Endothelial cell of umbilical vein (primary cell): ENCODE results near the gene ZCWPW1. TPM values are rescaled to one million over a fixed set of nuclear protein-coding genes. Genes with fewer than 3 reads are reported as not detected.

ENCODE experiments used
- BruUV-seq: library from RNA; stranded (reverse); fragments of 400-500 nt; replicated peaks from 2 replicates; lab custom pipeline; 2021; lab: Mats Ljungman, UMichigan
- CTCF ChIA-PET: fragments of 300-600, 350-600 bp; sonication (Branson Sonifier 250); formaldehyde crosslinking; loops from one replicate; lab custom pipeline; 2021; ENCODE audit warnings: antibody characterized with exemption, inconsistent platforms; lab: Charles Lee
- POLR2A ChIA-PET: fragments of 300-600, 350-600 bp; sonication (Branson Sonifier 250); formaldehyde crosslinking; loops from one replicate; lab custom pipeline; 2021; ENCODE audit warnings: antibody characterized with exemption, inconsistent platforms; lab: Charles Lee
- DNase-seq: peaks from one replicate; pipeline ENCODE4 v3.0.0-alpha.2; 2011; ENCODE audit warnings: low read depth, low spot score
- FAIRE-seq: peaks from 2 replicates; lab custom pipeline; 2011; peaks lifted over from hg19 to GRCh38; lab: Jason Lieb, UNC
- H2AFZ ChIP-seq: 2 replicates; pipeline ENCODE4 v1.6.0; 2012; ENCODE audit warnings: low read depth, low read length, control low read depth, inconsistent platforms
- H3K27ac ChIP-seq: 2 replicates; pipeline ENCODE4 v1.5.1; 2011; ENCODE audit warnings: low read depth, mild to moderate bottlenecking, control low read depth, low read length, moderate library complexity; ENCODE audit not compliant: insufficient read depth
- H3K27me3 ChIP-seq, 2 experiments: 2 replicates each; pipeline versions ENCODE4 v1.6.0 to v1.6.1; 2011; ENCODE audit warnings: low read length in 2 of 2, mixed read lengths in 1 of 2; ENCODE audit not compliant: control insufficient read depth in 2 of 2, insufficient read depth in 2 of 2
- H3K36me3 ChIP-seq, 2 experiments: 2 replicates in 1 of 2; 3 replicates in 1 of 2; pipeline ENCODE4 v1.5.1; 2011; ENCODE audit warnings: low read length in 2 of 2, mild to moderate bottlenecking in 1 of 2, moderate library complexity in 1 of 2; ENCODE audit not compliant: control insufficient read depth in 2 of 2, insufficient read depth in 2 of 2; ENCODE audit errors: extremely low read depth in 1 of 2
- H3K4me1 ChIP-seq: 3 replicates; pipeline ENCODE4 v1.5.1; 2011; ENCODE audit warnings: mild to moderate bottlenecking, low read length; ENCODE audit not compliant: control insufficient read depth, insufficient read depth; ENCODE audit errors: extremely low read depth
- H3K4me2 ChIP-seq: 2 replicates; pipeline ENCODE4 v1.6.1; 2011; ENCODE audit warnings: low read length, control low read depth, mixed read lengths; ENCODE audit not compliant: insufficient read depth
- H3K4me3 ChIP-seq, 3 experiments: fragments of 200-600 bp in 1 of 3; sonication (generic), shearing (Covaris generic) in 1 of 3; replicated peaks in 1 of 3; 2 replicates each; pipeline ENCODE4 v1.5.1; 2011 to 2016; ENCODE audit warnings: control low read depth in 3 of 3, low read length in 3 of 3, mild to moderate bottlenecking in 2 of 3, inconsistent platforms in 1 of 3, low read depth in 1 of 3, moderate library complexity in 1 of 3; ENCODE audit not compliant: insufficient read depth in 1 of 3
- H3K79me2 ChIP-seq: 2 replicates; pipeline ENCODE4 v1.6.0; 2012; ENCODE audit warnings: low read length, inconsistent platforms; ENCODE audit not compliant: control insufficient read depth, insufficient read depth
- H3K9ac ChIP-seq: replicated peaks from 2 replicates; pipeline ENCODE3; 2011; ENCODE audit warnings: low read length, control low read depth; ENCODE audit not compliant: insufficient read depth; ENCODE audit errors: extremely low read depth
- H3K9me1 ChIP-seq: replicated peaks from 3 replicates; pipeline ENCODE4 v1.6.0; 2011; ENCODE audit warnings: mild to moderate bottlenecking, low read length; ENCODE audit not compliant: control insufficient read depth, insufficient read depth; ENCODE audit errors: extremely low read depth
- H3K9me3 ChIP-seq: replicated peaks from 2 replicates; pipeline ENCODE4 v1.5.1; 2012; ENCODE audit warnings: low read length, inconsistent platforms; ENCODE audit not compliant: control insufficient read depth, insufficient read depth
- H4K20me1 ChIP-seq: replicated peaks from 2 replicates; pipeline ENCODE3; 2011; ENCODE audit warnings: mild to moderate bottlenecking, low read length; ENCODE audit not compliant: control insufficient read depth, insufficient read depth; ENCODE audit errors: extremely low read depth
- EZH2 ChIP-seq: IDR thresholded peaks from 2 replicates; pipeline ENCODE4 v1.6.1; 2012; ENCODE audit warnings: borderline replicate concordance, low read depth, mild to moderate bottlenecking, moderate library complexity, low read length, inconsistent platforms; ENCODE audit not compliant: severe bottlenecking
- FOS ChIP-seq: IDR thresholded peaks from 2 replicates; pipeline ENCODE4 v1.6.1; 2011; ENCODE audit warnings: mild to moderate bottlenecking, low read length, moderate library complexity, borderline replicate concordance; ENCODE audit not compliant: insufficient read depth
- GATA2 ChIP-seq: IDR thresholded peaks from 2 replicates; pipeline ENCODE4 v1.7.0; 2011; ENCODE audit warnings: low read depth, mild to moderate bottlenecking, moderate library complexity, mixed read lengths, low read length; ENCODE audit not compliant: insufficient read length, insufficient read depth
- JUN ChIP-seq: IDR thresholded peaks from 2 replicates; pipeline ENCODE4 v1.6.1; 2011; ENCODE audit warnings: borderline replicate concordance, low read depth; ENCODE audit not compliant: insufficient read length, insufficient read depth
- MAX ChIP-seq: IDR thresholded peaks from 2 replicates; pipeline ENCODE4 v1.6.1; 2011; ENCODE audit not compliant: insufficient read depth, insufficient read length
- MYC ChIP-seq: IDR thresholded peaks from one replicate; pipeline ENCODE4 v1.6.1; 2011; ENCODE audit warnings: mild to moderate bottlenecking, low read depth, low read length
- POLR2A ChIP-seq: IDR thresholded peaks from 2 replicates; pipeline ENCODE4 v1.6.1; 2012; ENCODE audit warnings: low read depth, mild to moderate bottlenecking, control low read depth, low read length
- POLR2AphosphoS5 ChIP-seq: IDR thresholded peaks from 2 replicates; pipeline ENCODE4 v1.6.1; 2012; ENCODE audit warnings: low read depth, mild to moderate bottlenecking, control low read depth, low read length, moderate library complexity; ENCODE audit not compliant: insufficient read depth
- dilution Hi-C: fragments of 300-500 bp; cut with MboI; formaldehyde crosslinking; loops from one replicate; pipeline ENCODE4 v1.15.0; 2019; ENCODE audit warnings: low sequenced_read_pairs; ENCODE audit not compliant: extremely low pct_ligation_motif_present
- intact Hi-C: fragments of 100-400 bp; cut with micrococcal nuclease; formaldehyde crosslinking; loops from one replicate; pipeline ENCODE4 v1.10.0; 2022
- polyA plus RNA-seq, 4 experiments: library from polyadenylated mRNA; depleted of rRNA in 3 of 4; stranded (reverse) in 3 of 4; unstranded in 1 of 4; fragments of >200 nt; gene quantifications; 2 replicates each; pipeline versions ENCODE4 v1.2.1 to v1.2.3, GENCODE V29; 2011 to 2012; ENCODE audit warnings: missing spikeins in 1 of 4
- total RNA-seq: library from RNA; stranded (reverse); gene quantifications from 2 replicates; pipeline ENCODE4 v1.2.3, GENCODE V29; 2021
- TF ChIP-seq, protein P1 (sequence below), 2 donors: IDR thresholded peaks; 1 replicate in 1 of 2; 2 replicates in 1 of 2; pipeline ENCODE4 v1.5.1; 2011; ENCODE audit warnings: low read length in 2 of 2, mild to moderate bottlenecking in 2 of 2, moderate library complexity in 2 of 2, control low read depth in 1 of 2, inconsistent platforms in 1 of 2, low read depth in 1 of 2; ENCODE audit not compliant: insufficient read depth in 1 of 2; ENCODE audit errors: extremely low read depth in 1 of 2

ZCWPW1 gene
- total and polyA plus RNA-seq, 2 donors (not counting 3 experiments of a cell fraction or from before 2014, with no cell fraction given), result 0.31 to 0.32 TPM

DNA sequence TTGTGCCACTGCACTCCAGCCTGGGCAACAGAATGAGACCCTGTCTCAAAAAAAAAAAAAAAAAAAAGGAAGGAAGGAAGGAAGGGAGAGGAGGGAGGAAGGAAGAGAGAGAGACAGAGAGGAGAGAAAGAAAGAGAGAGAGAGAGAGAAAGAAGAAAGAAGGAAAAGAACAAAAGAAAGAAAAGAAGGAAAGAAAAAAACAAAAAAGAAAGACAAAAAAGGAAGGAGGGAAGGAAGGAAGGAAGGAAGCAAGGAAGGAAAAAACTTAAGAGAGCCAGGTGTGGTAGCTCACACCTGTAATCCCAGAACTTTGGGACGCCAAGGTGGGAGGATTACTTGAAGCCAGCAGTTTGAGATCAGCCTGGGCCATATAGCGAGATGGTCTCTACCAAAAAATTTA is 36.3 kb upstream of the ZCWPW1 start:
- no peak overlapping the region for H3K9ac ChIP-seq
- H3K27ac ChIP-seq, result no peak overlapping the region
- intact Hi-C loops, result loop anchor here (5.0 kb wide), 2 partner anchors 213 to 228 kb away; partner anchors contain the start of gene GIGYF1
- H3K9me3 ChIP-seq, result no peaks in the 10 kb centered on the region
- H3K27me3 ChIP-seq, result no peaks in the 10 kb centered on the region
- dilution Hi-C loops, result no loop called here
- no peaks in the 10 kb centered on the region for H3K9me1 ChIP-seq
- no peak for TF ChIP-seq JUN
- no peak for TF ChIP-seq EZH2
- TF ChIP-seq MYC, result no peak
- TF ChIP-seq, protein P1, sequence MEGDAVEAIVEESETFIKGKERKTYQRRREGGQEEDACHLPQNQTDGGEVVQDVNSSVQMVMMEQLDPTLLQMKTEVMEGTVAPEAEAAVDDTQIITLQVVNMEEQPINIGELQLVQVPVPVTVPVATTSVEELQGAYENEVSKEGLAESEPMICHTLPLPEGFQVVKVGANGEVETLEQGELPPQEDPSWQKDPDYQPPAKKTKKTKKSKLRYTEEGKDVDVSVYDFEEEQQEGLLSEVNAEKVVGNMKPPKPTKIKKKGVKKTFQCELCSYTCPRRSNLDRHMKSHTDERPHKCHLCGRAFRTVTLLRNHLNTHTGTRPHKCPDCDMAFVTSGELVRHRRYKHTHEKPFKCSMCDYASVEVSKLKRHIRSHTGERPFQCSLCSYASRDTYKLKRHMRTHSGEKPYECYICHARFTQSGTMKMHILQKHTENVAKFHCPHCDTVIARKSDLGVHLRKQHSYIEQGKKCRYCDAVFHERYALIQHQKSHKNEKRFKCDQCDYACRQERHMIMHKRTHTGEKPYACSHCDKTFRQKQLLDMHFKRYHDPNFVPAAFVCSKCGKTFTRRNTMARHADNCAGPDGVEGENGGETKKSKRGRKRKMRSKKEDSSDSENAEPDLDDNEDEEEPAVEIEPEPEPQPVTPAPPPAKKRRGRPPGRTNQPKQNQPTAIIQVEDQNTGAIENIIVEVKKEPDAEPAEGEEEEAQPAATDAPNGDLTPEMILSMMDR (IDR thresholded peaks at IDR 0.05; ENCODE audit: extremely low read depth in 1 of 2, insufficient read depth in 1 of 2, low read depth in 1 of 2, low read length in 2 of 2), result no peak
- no peak for TF ChIP-seq FOS
- no peak for TF ChIP-seq POLR2AphosphoS5
- no peak for TF ChIP-seq POLR2A
- TF ChIP-seq MAX, result no peak
- TF ChIP-seq GATA2, result no peak
- H3K4me3 ChIP-seq, result no peak overlapping the region
- H4K20me1 ChIP-seq, result no peaks in the 10 kb centered on the region
- H3K79me2 ChIP-seq, result peaks cover 1% of the 10 kb centered on the region
- peaks cover 12% of the 10 kb centered on the region for H3K4me1 ChIP-seq
- H3K4me2 ChIP-seq, result no peak overlapping the region
- BruUV-seq, result no TSS peak
- ChIA-PET POLR2A (no interaction called here), CTCF (interaction anchor here (0.6 to 3.9 kb wide), 10 partner anchors 10 to 387 kb away, joined by 3 to 53 read pairs (median 6); no protein-coding TSS in a partner anchor)
- no peak for DNase-seq
- H2AFZ ChIP-seq, result no peak overlapping the region
- FAIRE-seq, result no peak
- H3K36me3 ChIP-seq, result peaks cover 0 to 16% of the 10 kb centered on the region in 2 experiments
